GM21526 (cell line): ENCODE results near the gene CLEC16A.
"Not testable (repeated sequence)": the region's sequence is repeated elsewhere in the genome, so short reads cannot be mapped to it uniquely, and the experiment has no call there.

Source experiments
- ATAC-seq: cut with Tn5 transposase; IDR thresholded peaks from one replicate; pipeline ENCODE4 v1.9.1; 2021; ENCODE audit warnings: moderate library complexity; ENCODE audit not compliant: unreplicated experiment, low FRiP score

Gene CLEC16A

GRCh38 chr16:11205065-11205699 lies 260.8 kb downstream of the CLEC16A start:
- no peak for ATAC-seq

GRCh38 chr16:11205754-11206581 lies 261.6 kb downstream of the CLEC16A start:
- ATAC-seq = no peak

GRCh38 chr16:11207646-11208045 lies 263.3 kb downstream of the CLEC16A start:
- no peak for ATAC-seq

GRCh38 chr16:11208916-11209665 lies 264.7 kb downstream of the CLEC16A start:
- no peak for ATAC-seq

- ATAC-seq = no peak
Observed at GRCh38 chr16:11210260-11210659, 265.9 kb downstream of the CLEC16A start.

- ATAC-seq = no peak
Observed at GRCh38 chr16:11211061-11211976, 267.0 kb downstream of the CLEC16A start.

- ATAC-seq = no peak
Observed at GRCh38 chr16:11211977-11212797, 267.8 kb downstream of the CLEC16A start.

- no peak for ATAC-seq
Observed at GRCh38 chr16:11212798-11213196, 268.4 kb downstream of the CLEC16A start.

GRCh38 chr16:11213373-11213772 lies 269.0 kb downstream of the CLEC16A start:
- ATAC-seq = no peak

GRCh38 chr16:11213799-11214198 lies 269.4 kb downstream of the CLEC16A start:
- ATAC-seq = no peak

GRCh38 chr16:11215935-11216556 lies 271.7 kb downstream of the CLEC16A start:
- ATAC-seq = no peak

GRCh38 chr16:11217651-11218603 lies 273.6 kb downstream of the CLEC16A start:
- no peak for ATAC-seq

- ATAC-seq = no peak
Observed at GRCh38 chr16:11218604-11218962, 274.2 kb downstream of the CLEC16A start.

- ATAC-seq = no peak
Observed at GRCh38 chr16:11219178-11219577, 274.8 kb downstream of the CLEC16A start.

- not testable (repeated sequence) for ATAC-seq
Observed at GRCh38 chr16:11220507-11220906, 276.1 kb downstream of the CLEC16A start.

- ATAC-seq = no peak
Observed at GRCh38 chr16:11224096-11224893, 279.9 kb downstream of the CLEC16A start.
